GM12874 (cell line): ENCODE data around the gene MATR3.

Experiments used
- CTCF ChIP-seq: IDR thresholded peaks from 2 replicates; pipeline ENCODE4 v1.5.1; 2011; ENCODE audit warnings: low read depth, mild to moderate bottlenecking, control low read depth, low read length, moderate library complexity; ENCODE audit not compliant: insufficient read depth

MATR3 gene

GRCh38 chr5:139284295-139284694 lies 9.2 kb upstream of the MATR3 start:
- TF ChIP-seq CTCF = no peak

- TF ChIP-seq CTCF = no peak
These were observed 7.7 kb upstream of the MATR3 start for GRCh38 chr5:139285651-139286392.

- TF ChIP-seq CTCF = no peak
These were observed 5.5 kb upstream of the MATR3 start for GRCh38 chr5:139287890-139288635.

GRCh38 chr5:139291051-139291450 lies 2.5 kb upstream of the MATR3 start:
- TF ChIP-seq CTCF = no peak

- TF ChIP-seq CTCF = no peak
These were observed 386 bp upstream of the MATR3 start for GRCh38 chr5:139293202-139293506.

- TF ChIP-seq CTCF = peak; percentile 37
These were observed 1.0 kb downstream of the MATR3 start for GRCh38 chr5:139294374-139295165.

GRCh38 chr5:139295346-139296057 lies 2.0 kb downstream of the MATR3 start:
- no peak for TF ChIP-seq CTCF
